GM21423 (cell line): ENCODE data around the gene PEX11G.
"Not testable (repeated sequence)": the region's sequence is repeated elsewhere in the genome, so short reads cannot be mapped to it uniquely, and the experiment has no call there.

ENCODE experiments used
- ATAC-seq: cut with Tn5 transposase; IDR thresholded peaks from one replicate; pipeline ENCODE4 v1.9.1; 2021; ENCODE audit warnings: mild to moderate bottlenecking, moderate library complexity; ENCODE audit not compliant: unreplicated experiment

Gene PEX11G

DNA sequence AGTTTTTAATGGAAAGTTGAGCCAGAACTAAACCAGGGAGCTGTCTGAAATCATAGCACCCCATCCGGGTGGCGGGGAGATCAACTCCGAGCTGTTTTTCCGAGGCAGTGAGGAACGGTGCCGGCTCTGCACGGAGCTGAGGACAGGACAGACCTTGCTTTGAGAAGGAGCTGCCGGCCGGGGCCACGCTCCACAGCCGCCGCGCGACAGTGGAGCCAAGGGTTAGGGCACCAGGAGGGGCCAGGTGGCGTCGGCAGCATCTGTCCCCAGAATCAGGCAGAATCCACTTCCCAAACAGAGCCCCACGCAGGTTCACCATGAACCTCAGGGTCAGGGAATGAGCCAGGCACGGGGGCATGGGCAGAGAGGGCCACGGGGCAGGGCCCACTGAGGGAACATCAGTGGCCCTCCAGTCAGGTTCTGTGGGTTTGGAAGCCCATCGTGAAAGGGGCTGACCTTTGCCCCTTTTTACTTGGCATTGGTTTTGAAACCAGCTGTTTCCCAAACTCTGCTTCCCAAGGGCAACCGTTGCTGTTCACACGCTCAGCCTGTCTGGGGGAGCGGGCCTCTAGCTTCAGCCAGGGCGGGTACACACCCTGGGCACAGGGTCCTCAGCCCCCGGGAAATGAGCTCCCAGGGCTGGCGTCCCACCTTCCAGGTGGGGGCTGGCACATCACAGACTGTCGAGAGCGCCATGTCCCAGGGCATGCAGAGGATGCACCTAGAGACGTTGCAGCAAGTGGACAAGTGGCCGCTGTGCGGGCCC lies 18.1 kb downstream of the PEX11G start:
- no peak for ATAC-seq

DNA sequence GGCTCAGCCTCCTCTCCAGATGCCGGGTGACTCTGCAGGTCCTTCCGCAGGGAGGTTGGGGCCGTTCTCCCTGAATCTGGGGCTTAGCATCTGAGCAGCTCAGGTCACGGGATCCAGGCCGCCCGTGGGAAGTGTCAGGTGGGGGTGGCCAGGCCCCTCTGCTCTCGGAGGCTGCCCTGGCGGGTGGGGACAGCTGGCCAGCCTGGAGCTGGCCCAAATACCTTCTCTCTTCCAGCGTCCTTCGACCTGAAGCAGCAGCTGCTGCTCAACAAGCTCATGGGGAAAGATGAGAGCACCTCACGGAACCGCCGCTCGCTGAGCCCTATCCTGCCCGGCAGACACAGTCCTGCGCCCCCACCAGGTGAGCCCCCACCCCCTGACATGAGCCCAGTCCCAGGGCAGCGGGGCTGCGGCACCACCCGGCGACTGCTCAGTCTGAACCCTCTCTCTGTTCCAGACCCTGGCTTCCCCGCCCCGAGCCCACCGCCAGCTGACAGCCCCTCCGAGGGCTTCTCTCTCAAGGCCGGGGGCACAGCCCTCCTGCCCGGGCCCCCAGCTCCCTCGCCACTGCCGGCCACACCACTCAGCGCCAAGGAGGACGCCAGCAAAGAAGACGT lies 19.1 kb downstream of the PEX11G start:
- ATAC-seq = no peak

DNA sequence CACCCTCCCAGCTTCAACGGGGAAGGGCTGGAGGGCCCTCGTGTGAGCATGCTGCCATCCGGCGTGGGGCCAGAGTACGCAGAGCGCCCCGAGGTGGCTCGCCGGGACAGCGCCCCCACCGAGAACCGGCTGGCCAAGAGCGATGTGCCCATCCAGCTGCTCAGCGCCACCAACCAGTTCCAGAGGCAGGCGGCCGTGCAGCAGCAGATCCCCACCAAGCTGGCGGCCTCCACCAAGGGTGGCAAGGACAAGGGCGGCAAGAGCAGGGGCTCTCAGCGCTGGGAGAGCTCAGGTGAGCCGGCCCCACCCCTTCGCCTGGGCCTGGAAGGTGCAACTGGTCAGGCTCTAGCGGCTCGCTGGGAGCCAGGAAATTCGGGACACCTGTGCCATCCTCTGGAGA lies 20.0 kb downstream of the PEX11G start:
- ATAC-seq = no peak

DNA sequence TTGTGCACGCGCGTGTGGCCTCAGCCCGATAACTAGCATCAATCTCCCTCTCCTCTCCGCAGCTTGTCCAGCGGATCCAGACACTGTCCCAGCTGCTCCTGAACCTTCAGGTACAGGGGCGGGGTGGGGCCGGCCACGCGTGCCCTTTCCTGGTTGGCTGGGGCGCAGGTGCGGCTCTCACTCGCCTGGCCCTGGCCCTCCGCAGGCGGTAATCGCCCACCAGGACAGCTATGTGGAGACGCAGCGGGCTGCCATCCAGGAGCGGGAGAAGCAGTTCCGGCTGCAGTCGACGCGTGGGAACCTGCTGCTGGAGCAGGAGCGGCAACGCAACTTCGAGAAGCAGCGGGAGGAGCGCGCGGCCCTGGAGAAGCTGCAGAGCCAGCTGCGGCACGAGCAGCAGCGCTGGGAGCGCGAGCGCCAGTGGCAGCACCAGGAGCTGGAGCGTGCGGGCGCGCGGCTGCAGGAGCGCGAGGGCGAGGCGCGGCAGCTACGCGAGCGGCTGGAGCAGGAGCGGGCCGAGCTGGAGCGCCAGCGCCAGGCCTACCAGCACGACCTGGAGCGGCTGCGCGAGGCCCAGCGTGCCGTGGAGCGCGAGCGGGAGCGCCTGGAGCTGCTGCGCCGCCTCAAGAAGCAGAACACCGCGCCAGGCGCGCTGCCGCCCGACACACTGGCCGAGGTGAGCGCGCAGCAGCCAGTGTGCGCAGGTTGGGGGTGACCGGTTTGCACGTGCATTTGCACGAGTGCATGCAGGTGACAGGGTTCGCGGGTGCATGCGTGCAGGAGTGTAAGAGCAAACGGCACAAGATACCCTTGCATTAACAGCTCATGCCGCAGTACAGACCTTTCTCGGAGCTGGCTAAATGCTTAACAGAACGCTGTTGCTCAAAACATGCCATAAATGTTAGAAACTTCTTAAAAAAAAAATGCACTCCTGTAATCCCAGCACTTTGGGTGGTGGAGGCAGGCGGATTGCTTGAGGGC lies 21.5 kb downstream of the PEX11G start:
- no peak for ATAC-seq

DNA sequence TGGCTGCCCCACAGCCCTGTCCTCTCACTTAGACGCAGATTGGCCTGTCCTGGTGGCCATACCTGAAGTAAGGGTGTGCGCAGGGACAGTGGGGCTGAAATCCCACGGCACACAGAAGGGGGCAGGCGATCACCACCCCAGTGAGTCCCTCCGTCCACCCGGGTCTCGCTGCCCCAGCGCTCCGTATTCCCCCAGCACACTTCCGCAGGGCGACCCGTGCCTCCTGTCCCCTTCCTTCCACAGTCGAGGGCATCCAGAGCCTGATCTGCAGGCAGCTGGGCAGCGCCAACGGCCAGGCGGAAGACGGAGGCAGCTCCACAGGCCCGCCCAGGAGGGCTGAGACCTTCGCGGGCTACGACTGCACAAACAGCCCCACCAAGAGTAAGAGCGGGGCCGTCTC lies 25.3 kb downstream of the PEX11G start:
- ATAC-seq = no peak

DNA sequence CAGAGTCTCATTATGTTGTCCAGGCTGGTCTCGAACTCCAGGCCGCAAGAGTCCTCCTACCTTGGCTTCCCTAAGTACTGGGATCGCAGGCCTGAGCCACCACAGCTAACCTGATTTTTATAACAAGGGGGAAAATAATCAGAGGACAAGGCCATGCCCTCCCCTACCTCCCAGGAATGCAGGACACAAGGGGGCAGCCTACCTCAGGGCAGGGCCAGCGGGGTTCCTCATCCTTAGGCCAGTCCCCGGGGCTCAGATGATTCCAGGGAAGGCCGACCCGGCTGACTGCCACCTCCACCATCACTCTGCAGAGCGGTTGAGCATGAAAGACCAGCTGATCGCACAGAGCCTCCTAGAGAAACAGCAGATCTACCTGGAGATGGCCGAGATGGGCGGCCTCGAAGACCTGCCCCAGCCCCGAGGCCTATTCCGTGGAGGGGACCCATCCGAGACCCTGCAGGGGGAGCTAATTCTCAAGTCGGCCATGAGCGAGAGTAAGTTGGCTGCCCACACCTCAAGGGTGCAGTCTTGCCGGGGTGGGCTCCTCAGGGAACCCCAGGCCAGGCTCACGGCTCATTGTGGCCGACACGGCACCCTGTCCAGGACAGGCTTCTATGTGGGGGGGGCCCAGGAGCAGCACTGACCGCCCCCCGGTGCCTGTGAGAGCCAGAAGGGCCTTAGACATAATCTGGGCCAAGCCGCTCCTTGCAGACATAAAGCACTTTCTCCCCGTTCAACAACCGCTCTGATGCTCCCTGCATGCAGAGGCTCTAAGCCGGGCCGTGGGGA lies 26.8 kb downstream of the PEX11G start:
- ATAC-seq = no peak

DNA sequence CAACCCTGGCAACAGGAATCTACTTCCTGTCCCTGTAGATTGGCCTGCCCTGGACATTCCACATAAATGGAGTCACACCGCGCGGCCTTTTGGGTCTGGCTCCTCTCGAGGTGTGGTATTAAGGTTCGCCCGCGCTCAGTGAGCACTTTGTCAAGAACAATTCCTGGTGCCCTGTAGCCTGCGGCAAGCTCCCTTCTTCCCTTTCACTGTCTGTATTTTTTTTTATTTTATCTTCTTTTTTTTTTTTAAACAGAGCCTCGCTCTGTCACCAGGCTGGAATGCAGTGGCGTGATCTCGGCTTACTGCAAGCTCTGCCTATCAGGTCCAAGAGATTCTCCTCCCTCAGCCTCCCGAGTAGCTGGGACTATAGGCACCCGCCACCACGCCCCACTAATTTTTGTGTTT lies 28.3 kb downstream of the PEX11G start:
- no peak for ATAC-seq

DNA sequence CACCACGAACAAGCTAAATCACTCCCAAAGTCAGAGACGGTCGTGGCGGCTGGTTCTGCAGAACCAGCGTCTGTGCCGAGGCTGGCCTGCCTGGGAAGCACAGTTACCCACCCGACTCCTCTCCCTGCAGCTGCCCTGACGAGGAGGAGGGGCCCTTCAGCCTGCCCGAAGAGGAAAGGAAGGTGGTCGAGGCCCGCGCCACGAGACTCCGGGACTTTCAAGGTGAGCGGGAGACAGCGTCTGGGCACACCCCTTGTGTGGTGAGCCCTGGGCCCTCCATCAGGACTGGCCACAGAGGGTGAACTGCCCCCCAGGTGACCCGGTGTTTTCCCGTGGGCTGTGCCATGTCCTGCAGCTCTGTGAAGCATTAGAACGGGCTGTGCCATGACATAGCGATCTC lies 29.1 kb downstream of the PEX11G start:
- no peak for ATAC-seq

DNA sequence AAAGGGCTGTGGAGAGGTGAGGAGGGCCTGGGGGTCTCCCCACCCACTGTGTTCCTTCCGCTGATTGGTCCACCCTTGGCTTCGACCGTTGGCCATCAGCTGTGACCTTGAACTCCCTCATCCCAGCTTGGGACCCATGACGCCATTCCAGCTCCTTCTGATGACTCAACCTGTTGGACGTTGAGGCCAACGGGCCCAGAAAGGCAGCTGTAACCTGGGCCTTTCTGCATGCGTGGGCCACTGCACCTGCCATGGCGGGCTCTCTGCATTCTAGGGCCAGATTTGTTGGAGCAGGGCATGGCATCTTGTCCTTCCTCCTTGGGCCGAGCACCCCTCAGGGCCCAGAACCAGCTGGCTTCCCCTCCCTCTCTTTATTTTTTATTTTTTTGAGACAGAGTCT lies 30.2 kb downstream of the PEX11G start:
- ATAC-seq = no peak

DNA sequence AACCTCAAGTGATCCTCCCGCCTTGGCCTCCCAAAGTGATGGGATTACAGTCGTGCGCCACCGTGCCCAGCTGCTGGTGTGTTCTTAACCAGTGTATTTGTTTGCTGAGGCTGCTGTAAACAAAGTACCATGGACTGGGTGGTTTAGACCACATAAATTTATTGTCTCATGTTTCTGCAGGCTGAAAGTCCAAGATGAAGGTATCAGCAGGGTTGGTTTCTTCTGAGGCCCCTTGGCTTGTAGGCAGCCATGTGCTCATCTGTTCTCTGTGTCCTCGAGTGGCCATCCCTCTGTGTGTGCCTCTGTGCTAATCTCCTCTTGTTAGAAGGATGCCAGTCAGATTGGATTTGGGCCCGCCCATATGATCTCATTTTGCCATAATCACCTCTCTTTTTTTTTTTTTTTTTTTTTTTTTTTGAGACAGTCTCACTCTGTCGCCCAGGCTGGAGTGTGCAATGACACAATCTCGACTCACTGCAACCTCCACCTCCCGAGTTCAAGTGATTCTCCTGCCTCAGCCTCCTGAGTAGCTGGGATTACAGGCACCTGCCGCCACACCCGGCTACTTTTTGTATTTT lies 31.8 kb downstream of the PEX11G start:
- no peak for ATAC-seq

DNA sequence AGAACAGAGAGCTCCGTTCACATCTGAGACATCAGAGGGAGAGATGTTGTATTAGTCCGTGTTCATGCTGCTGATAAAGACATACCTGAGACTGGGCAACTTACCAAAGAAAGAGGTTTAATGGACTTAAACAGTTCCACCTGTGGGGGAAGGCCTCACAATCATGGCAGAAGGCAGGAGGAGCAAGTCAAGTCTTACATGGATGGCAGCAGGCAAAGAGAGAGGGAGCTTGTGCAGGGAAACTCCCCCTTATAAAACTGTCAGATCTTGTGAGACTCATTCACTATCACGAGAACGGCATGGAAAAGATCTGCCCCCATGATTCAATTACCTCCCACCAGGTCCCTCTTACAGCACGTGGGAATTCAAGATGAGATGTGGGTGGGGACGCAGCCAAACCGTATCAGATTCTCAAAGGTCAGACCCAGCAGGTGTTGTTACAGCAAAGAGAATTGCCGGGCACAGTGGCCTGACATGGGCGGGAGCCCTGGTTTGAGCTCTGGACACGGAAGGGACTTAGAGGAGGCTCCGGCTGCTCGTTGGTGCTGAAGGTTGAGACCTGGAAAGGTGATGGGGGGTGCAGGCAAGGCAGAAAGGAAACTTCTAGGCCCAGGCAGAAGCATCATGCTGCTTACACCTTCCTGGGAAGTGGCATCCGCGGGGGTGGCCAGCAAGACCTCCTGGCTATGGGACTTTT lies 33.1 kb downstream of the PEX11G start:
- no peak for ATAC-seq

DNA sequence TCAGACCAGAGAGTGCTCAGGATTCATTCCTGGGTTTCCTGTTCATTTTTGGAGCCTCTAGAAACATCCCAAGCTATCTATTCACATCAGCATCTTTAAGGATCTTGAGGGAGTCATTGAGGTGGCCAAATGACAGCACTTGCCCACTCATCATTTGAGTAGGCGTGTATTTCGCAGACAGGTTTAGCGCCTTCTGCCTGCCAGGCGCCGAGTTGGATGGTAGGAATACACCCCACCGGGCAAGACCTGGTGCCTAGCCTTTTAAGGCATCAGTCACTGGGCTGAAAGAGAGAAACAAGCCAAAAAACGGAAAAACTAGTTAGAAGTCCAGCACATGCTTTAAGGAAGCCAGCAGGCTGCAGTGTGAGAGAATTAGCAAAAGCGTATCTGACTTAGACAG lies 33.8 kb downstream of the PEX11G start:
- no peak for ATAC-seq

DNA sequence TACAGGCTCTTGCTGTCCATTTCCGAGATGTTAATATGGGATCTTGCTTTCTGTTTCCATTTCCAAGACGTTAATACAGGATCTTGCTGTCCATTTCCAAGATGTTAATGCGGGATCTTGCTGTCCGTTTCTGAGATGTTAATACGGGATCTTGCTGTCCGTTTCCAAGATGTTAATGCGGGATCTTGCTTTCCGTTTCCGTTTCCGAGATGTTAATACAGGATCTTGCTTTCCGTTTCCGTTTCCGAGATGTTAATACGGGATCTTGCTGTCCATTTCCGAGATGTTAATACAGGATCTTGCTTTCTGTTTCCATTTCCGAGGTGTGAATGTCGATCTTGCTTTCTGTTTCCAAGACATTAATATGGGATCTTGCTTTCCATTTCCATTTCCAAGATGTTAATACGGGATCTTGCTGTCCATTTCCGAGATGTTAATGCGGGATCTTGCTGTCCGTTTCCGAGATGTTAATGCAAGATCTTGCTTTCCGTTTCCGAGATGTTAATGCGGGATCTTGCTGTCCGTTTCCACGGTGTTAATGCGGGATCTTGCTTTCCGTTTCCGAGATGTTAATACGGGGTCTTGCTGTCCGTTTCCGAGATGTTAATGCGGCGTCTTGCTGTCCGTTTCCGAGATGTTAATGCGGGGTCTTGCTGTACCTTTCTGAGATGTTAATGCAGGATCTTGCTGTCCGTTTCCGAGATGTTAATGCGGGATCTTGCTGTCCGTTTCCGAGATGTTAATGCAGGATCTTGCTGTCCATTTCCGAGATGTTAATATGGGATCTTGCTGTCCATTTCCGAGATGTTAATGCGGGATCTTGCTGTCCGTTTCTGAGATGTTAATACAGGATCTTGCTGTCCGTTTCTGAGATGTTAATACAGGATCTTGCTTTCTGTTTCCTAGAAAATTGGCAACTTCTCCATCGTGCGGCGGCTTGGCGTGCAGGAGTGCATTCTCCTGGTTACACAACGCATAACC lies 38.3 kb downstream of the PEX11G start:
- no peak for ATAC-seq

DNA sequence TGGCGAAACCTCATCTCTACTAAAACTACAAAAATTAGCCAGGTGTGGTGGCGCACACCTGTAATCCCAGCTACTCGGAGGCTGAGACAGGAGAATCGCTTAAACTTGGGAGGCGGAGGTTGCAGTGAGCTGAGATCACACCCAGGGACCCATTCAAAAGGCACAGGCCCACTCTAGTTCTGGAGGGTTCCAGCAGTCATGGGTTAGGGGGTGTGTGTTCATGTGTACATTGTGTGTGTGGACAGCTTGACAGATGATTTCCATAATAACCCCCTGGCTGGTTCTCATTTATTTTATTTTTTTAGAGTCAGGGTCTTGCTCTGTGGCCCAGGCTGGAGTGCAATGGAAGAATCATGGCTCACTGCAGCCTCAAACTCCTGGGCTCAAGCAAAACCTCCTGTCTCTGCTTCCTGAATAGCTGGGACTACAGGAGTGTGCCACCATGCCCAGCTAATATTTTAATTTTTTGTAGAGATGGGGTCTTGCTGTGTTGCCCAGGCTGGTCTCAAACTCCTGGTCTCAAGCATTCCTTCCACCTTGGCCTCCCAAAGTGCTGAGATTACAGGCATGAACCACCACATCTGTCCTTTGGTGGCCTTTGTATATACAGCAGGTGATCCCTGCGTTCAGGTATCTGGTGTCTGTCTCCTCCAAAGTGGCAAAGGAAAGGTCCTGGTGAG lies 39.3 kb downstream of the PEX11G start:
- ATAC-seq = not testable (repeated sequence)

DNA sequence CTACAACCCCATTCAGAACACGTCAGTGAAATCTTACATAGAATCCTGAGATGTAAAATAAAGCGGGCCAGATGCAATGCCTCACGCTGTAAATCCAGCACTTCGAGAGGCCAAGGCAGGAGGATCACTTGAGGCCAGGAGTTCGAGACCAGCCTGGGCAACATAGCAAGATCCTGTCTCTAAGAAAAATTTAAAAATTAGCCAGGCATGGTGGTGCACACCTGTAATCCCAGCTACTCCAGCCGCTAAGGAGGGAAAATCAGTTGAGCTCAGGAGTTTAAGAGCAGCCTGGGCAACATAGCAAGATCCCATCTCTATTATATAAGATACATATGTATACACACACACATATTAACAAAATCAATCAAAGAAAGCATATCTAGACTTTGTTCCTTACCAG lies 41.2 kb downstream of the PEX11G start:
- no peak for ATAC-seq

DNA sequence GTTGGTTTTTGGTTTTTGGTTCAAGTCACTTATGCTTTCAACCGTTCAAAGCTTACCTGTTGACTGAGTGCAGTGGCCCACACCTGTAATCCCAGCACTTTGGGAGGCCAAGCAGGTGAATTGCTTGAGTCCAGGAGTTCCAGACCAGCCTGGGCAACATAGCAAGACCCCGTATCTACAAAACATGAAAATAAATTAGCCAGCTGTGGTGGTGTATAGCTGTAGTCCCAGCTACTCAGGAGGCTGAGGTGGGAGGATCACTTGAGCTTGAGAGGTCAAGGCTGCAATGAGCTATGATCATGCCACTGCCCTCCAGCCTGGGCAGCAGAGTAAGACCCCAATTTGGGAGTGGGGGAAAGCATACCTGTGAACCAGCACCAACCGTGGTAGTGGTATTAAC lies 43.7 kb downstream of the PEX11G start:
- no peak for ATAC-seq

DNA sequence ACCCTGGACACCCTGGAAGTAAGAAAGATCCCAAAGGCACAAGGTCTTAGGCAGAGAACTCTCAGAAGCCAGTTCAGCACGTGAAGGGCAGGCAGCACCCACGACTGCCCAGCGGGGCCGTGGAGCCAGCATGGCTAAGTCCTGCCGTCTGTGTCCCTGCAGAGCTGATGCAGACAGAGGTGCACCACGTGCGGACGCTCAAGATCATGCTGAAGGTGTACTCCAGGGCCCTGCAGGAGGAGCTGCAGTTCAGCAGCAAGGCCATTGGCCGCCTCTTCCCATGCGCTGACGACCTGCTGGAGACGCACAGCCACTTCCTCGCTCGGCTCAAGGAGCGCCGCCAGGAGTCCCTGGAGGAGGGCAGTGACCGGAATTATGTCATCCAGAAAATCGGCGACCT lies 44.8 kb downstream of the PEX11G start:
- ATAC-seq = no peak

DNA sequence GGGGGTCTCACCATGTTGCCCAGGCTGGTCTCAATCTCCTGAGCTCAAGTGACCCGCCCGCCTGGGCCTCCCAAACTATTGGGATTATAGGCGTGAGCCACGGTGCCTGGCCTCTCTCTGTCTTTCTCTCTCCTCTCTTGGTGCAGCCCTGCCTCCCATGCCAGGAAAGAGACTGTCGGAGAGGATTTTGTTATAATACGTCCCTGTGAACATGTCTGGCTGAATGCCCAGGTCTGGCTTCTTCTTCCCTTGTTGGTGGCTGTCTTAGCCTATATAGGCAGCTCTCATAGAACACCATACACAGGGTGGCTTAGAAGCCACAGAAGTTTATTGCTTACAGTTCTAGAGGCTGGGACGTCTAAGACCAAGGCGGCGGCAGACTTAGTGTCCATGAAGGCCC lies 46.4 kb downstream of the PEX11G start:
- no peak for ATAC-seq
